Measurements from ENCODE around the gene DNAH17.

DNA sequence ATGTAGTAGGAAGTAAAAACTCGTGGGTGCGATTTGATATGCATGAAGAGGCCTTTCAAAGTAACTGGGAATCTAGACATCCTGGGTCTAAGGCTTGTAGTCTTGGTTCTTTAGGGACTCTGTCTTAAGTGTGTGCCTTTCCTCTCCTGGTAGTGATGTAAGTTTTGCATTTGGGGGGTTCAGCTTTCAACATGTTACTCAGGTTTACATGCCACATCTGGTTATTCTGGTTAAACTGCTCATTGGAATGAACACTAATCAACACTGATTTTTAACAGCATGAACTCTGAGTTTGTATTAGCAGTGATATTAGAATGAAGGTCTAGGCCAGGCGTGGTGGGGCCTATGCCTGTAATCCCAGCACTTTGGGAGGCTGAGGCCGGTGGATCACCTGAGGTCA is 183.6 kb downstream of the DNAH17 start:
- TF ChIP-seq, protein P1, sequence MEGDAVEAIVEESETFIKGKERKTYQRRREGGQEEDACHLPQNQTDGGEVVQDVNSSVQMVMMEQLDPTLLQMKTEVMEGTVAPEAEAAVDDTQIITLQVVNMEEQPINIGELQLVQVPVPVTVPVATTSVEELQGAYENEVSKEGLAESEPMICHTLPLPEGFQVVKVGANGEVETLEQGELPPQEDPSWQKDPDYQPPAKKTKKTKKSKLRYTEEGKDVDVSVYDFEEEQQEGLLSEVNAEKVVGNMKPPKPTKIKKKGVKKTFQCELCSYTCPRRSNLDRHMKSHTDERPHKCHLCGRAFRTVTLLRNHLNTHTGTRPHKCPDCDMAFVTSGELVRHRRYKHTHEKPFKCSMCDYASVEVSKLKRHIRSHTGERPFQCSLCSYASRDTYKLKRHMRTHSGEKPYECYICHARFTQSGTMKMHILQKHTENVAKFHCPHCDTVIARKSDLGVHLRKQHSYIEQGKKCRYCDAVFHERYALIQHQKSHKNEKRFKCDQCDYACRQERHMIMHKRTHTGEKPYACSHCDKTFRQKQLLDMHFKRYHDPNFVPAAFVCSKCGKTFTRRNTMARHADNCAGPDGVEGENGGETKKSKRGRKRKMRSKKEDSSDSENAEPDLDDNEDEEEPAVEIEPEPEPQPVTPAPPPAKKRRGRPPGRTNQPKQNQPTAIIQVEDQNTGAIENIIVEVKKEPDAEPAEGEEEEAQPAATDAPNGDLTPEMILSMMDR (IDR thresholded peaks at IDR 0.05): no peak
- TF ChIP-seq POLR2A (IDR thresholded peaks at IDR 0.05): no peak
- TF ChIP-seq POLR2AphosphoS5 (IDR thresholded peaks at IDR 0.05; ENCODE audit: insufficient read depth in 1 of 2, low read depth in 1 of 2): no peak

Data from vagina (tissue), 2 donors.